ENCODE results near the gene CPSF4.

The CPSF4 gene

DNA sequence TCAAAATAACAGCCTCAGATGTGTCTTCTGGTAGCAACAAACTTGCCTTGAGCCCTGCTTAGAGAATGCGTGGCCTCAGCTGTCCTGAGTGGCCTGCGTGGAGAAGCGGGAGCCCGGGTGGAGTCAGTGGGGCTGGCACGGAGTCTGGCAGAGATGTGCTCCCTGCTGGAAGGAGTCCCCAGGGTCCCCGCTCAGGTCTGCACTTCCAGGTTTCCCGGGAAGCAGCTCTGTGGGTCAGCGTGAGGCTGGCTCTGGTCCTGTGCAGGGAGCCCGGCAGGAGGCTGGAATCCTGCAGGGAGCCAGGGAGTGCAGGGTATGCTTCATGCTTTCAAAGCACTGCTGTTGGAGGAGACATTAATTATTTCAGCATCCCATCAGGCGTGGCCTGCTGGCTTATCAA lies 10.1 kb downstream of the CPSF4 start:
- no peak for DNase-seq (ENCODE audit: low spot score)

DNA sequence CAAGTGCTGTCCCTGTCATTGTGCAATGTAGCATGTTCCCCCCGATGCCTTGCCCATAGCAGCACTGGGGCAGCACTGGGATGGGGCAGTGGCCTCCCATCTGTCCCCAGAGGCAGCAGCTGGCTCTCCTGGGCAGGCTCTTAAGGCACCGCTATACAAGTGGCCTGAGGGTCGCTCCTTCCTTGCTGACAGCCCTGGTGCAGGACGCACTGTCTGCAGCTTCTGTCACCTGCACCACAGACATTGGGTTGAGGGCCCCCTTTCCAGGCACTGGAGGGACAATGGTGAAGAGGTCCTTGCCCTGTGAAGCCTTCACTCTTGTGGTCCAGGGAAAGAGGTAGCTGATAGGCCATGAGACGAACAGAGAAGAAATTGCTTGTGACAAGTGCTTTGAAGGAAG lies 10.6 kb downstream of the CPSF4 start:
- no peak for DNase-seq (ENCODE audit: low spot score)

DNA sequence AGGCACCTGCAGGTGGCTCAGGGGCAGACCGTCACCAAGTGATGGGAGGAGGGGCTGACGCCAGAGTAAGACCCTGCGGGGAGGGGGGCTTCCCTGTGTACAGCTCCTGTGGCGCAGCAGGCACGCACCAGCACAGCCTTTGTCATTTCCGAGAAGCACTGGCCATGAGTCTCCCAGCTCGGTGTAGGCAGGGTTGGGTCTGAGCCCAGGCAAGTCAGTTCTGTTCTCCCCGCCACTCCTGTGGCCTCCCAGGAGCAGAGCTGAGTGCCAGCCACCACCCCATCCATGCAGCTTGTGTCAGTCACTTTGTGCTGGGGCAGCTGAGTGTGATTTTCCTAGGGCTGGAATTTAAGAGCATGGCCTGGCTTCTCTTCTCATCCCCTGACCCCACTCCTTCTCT lies 13.2 kb downstream of the CPSF4 start:
- DNase-seq (ENCODE audit: low spot score), result no peak

DNA sequence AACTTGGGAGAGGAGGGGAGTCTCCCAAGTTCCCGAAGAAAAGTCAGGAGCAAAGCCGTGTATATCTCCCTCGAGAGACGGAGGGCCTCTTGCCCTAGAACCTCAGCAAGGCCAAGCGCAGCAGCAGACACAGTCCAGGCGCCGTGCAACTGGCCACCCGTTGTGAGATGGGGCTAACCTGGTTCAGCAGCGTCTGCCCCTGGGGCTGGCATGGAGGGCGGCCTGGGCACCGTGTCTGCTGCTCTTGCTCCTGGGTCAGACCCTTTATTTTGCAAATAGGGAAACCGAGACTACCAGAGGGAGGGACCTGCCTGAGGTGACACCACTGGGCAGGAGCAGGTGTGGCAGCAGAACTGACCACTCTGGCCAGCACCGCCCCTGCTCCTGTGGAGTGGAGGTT lies 13.8 kb downstream of the CPSF4 start:
- no peak for DNase-seq (ENCODE audit: low spot score)

DNA sequence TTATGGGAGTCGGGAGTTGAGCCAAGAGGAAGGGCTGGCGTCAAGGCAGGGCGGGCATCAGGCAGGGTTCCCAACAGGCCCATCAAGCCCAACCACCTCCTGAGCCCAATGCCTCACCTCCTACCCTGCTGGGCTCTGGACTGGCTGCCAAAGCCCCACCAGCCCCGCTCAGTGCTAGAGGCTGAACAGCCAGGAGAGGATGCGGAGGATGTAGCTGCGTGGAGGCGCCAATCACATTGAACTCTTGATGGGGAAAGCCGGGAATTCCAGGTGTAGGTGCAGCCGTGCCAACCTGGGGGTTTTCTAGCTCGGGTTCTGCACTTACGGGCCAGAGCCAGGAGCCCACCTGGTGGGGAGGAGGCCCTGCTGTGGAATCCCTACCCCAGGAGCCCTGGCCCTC lies 14.4 kb downstream of the CPSF4 start:
- no peak for DNase-seq (ENCODE audit: low spot score)

DNA sequence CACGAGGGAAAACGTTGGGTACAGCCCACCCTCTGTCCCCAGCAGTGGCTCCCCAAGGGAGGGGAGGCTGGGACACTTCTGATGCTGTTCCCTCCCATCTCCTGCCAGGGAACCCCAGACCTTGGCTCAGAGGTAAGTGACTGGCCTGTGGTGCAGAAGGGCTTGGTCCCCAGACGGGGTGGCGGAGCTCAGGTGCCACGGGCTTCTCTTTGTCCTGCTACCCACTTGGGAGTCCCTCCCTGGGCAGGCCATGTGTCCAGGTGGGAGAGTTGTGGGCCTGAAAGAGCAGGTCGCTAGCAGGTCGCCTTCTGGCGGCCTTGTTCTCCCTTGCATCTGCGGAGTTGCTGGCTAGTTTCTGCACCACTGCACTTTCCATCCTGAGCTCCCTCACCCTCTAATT lies 17.1 kb downstream of the CPSF4 start:
- no peak for DNase-seq (ENCODE audit: low spot score)

DNA sequence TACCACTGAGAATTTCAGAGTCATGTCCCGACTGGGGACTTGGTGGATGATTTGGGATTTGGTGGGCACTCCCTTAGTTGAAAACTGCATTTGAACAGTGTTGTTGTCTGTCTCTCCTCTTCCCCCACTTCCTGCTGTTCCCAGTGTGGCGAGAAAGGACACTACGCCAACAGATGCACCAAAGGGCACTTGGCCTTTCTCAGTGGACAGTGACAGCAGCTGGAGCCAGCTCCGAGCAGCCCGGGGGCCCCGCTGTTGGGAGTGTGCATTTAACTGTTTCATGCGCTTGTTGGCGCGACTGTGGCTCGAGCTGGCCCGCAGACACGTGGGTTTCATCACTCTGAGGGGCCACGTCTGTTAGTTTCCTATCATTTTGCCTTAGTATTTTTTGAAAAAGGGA lies 17.5 kb downstream of the CPSF4 start:
- DNase-seq (ENCODE audit: low spot score), result no peak

DNA sequence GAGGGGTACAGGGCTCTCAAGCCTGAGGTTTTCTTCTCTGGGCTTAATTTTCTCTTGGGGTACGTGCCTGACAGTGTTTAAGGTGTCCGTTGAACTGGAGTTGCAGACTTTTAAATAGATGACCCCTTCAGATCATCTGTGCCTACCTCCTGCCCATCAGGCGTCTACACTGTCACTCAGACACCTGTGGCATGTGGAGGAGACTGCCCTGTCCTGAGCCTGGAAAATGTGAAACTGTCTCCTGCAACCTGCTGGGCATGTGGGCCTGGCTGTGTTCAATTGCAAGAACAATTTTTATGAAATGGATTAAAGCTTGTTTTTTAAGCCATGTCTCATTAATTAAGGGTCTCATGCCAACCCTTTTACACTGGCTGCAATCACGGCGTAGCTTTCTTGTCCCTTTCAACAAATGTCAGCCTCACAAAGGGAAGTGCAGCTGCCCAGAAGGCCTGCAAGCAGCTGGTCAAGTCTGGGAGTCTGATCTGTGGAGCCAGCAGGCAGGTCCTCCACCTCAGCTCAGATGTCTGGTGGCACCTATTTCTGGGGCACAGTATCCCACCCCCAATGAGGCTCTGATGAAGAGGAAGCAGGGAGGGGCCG lies 18.4 kb downstream of the CPSF4 start:
- DNase-seq (ENCODE audit: low spot score), result no peak

DNA sequence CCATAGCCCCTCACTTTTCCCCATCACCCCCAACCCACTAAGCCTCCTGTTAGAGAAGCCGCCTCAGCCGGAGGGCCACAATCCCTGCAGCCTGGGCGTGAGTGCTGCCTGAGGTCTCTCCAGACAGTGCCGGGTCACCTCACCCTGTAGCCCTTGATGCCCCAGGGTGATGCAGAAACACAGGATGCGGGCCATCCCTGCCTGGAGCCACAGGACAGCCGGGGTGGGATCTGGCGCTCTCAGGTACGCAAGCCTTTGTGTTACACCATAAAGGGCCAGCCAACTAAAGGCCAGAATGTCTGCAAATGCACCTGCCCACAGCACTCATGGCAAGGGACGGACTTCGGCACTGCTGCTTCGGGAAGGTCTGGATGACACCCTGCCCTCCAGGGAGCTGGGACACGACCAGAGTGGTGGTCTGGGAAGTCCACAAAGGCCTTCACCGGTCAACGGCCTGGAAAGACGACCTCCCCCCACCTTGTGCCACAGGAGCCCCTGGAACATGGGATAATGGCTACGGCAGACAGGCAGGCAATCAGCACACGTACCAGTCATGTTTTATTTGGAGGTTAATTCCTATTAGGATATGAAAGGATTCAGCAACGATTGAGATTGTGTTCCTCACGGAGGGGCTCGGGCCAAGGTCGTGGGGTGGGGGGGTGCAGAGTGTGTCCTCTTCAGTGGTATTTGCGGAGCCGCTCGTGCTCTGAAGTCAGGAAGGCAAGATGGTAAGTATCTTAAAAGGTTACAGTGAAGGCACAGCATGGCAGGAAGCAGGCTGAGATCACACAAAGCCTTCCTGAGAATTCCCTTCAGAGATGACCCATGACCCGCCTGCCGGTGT lies 19.1 kb downstream of the CPSF4 start:
- no peak for DNase-seq (ENCODE audit: low spot score)

DNA sequence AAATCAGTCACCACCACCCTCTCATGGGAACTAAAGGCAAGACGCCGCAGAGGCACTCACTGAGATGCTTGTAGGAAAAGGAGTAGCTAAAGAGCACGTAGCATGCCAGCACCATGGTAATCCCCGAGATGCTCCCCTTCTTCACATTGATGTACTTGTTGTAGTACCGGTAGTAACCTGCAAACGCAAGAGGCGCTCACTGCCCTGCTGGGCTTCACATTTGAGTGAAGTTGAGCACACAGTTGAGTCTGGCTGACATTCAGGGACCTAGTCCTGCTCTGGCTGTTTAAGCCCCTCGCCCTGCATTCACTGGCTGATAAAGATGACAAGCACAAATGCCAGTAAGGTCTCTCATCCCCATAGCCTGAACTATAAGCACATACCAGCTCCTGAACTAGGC lies 20.3 kb downstream of the CPSF4 start:
- peak; percentile 45 for DNase-seq (ENCODE audit: low spot score)

DNA sequence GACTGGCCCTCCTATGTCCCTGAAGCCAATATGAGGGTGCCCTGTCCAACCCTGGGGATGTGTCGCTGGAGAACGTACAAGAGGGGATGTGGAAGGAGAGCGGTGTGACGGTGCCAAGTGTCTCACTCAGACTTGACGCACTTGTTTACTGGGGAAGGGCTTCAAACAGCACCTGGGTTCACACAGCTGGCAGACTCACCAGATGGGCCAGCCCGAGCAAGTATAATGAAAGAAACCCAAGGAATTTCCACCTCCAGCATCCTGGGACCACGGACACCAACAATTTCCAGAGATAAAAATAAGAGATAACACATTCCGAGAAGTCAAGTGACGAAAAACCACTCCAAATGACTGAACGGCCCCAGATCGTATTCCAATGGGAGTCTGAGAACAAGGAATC lies 21.9 kb downstream of the CPSF4 start:
- DNase-seq (ENCODE audit: low spot score), result no peak

DNA sequence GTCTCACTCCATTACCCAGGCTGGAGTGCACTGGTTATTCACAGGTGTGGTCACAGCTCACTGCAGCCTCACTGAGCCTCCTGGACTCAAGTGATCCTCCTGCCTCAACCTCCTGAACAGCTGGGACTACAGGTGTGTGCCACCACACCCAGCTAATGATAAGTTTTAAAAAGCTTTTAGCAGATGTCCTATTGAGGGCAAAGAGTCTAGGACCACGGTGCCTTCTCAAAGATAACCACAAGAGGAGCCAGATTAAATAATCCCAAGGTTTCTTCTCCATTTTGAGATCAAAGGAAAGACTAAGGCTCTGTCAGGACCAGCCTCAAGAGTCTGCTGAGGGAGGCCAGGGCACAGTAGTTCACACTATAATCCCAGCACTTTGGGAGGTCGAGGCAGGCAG lies 22.5 kb downstream of the CPSF4 start:
- no peak for DNase-seq (ENCODE audit: low spot score)

DNA sequence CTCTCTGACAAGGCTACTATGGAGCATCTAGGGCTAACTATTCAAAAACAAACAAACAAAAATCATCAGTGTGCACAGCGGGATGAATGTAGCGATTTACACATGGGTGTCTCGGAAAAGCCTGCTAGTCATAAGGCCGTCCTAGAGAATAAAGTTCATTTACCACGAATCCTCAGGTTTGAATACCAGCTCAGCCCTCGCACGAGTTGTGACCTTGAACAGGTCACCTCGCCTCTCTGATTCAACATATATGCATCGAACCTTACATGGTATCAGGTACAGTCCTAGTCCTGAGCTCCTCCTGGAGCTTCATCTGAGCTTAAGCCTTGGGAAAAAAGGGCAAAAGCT lies 26.7 kb downstream of the CPSF4 start:
- DNase-seq (ENCODE audit: low spot score), result no peak

DNA sequence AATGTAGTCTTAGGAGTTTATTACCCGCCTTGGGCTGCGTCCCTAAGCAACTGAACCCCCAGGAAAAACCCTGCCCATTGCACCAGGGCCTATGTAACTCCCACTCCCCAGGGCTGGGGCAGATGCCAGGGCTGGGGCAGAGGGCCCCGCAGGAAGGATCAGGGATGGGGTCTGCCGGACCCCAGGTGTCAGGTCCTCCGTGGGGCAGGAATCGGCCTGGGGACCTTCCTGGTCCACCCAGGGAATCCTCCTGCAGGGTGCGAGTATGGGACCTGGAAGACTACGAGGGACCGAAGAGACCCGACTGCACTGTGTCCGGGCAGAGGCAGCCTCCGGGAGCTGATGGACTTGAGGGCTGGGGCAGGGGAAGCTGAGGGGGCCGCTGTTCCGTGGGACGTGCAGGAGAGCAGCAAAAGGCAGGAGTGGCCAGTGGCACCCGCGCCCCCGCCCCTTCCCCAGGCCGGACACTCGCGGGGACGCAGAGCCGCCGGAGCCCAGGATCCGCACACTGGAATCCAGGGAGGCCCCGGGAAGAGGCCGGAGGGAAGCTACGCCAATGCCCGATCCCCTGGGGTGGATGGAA lies 29.7 kb downstream of the CPSF4 start:
- DNase-seq (ENCODE audit: low spot score), result no peak

DNA sequence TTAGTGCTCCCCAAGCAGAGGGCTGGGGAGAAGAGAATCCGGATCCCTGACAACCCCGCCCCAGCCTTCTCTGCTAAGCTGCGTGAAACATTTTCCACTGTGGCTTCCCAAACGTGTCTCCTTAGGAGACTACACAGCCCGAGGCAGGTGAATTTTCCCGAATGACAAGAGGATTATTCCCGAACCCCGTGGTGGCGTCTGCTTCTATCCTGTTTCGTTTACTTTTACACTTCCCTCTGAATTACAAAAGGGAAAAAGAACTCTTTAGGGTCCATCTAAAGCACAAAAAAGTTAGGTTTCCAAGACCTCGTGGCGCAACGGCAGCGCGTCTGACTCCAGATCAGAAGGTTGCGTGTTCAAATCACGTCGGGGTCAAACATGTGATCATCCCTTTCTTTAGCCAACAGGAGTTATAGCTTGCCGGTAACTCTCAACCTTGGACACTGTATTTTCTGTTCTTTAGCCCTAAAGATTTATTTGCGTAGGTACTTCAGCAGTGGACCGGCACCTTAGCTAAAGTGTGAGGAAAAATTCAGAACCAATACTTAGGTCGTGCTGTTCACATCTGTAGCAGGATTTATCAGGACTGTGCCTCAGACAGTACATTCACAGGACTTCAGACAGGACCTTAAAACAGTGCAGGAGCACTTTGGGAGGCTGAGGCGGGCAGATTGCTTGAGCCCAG lies 30.8 kb downstream of the CPSF4 start:
- peak; percentile 19 for DNase-seq (ENCODE audit: low spot score)

DNA sequence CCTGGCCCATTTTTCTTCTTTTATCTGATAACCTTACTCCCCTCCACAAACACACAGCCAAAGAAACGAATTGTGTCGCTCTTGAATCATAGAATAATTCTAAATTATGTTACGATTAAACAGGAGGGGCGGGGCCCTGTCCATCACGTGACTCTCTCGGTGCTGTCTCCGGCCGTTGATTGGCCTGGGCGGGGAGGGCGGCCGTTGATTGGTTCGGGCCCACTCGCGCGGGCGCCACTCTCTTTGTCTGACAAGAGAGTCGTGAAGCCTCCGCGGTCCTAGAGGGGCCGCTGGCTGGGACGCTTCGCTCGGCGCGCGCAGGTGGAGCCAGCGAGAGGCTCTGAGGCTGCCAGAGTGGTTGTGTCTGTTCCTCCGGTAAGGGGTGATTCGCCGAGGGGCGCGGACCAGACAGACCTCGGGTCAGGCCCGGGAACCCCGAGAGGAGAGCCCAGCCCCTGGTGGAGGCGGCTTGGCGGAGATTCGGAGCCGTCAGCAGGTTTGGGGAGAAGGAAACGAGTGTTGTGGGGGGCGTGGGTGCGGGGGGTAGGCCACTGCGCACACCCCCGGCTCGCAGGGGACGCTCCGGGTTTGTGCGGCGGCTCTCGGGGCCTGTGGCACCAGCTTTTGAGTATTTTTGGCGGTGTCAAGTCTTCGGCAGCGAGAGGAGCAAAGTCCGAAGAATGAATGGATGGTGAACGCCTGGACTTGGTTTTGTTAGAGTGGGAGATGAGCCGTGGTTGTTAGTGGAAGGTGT lies 34.0 kb downstream of the CPSF4 start, which contains the start of gene ZNF789:
Gene ZNF789, plus strand, starts transcription at position 330 of the 754 bp plus-strand sequence. CDS start 3,567 bp downstream, outside the sequence.
- peak; percentile 97 for DNase-seq (ENCODE audit: low spot score)

DNA sequence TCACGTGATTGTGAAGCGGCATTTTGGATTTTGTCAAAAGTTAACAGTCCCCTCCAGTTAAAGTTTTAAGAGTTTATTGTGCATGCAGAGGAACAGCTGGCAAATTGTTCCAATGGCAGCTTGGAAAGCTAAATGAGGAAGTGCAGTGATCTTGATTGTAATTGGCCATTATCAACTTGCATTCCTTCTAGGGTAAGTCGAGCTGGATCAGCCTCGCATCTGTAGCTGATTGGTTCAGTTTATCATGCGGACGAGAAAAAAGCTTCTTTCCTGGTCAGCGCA lies 34.5 kb downstream of the CPSF4 start:
- peak; percentile 76 for DNase-seq (ENCODE audit: low spot score)

DNA sequence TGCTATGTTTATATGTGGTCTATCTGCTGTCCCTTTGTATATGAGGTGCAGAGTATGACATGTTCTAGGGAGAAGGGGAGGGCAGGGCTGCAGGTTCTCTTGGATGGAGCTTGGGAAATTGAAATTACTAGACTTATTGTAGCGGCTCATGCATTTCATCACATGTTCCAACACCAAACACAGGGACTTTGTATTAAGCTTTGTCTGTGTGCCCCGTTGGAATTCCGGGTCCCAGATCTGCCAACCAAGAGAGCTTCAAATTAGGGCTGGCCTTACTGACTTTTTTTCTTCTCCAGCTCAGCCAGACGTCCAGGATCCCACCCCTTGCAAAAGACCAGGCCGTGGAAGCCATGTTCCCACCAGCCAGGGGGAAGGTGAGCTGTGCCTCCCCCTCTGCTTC lies 37.4 kb downstream of the CPSF4 start:
- DNase-seq (ENCODE audit: low spot score), result no peak

DNA sequence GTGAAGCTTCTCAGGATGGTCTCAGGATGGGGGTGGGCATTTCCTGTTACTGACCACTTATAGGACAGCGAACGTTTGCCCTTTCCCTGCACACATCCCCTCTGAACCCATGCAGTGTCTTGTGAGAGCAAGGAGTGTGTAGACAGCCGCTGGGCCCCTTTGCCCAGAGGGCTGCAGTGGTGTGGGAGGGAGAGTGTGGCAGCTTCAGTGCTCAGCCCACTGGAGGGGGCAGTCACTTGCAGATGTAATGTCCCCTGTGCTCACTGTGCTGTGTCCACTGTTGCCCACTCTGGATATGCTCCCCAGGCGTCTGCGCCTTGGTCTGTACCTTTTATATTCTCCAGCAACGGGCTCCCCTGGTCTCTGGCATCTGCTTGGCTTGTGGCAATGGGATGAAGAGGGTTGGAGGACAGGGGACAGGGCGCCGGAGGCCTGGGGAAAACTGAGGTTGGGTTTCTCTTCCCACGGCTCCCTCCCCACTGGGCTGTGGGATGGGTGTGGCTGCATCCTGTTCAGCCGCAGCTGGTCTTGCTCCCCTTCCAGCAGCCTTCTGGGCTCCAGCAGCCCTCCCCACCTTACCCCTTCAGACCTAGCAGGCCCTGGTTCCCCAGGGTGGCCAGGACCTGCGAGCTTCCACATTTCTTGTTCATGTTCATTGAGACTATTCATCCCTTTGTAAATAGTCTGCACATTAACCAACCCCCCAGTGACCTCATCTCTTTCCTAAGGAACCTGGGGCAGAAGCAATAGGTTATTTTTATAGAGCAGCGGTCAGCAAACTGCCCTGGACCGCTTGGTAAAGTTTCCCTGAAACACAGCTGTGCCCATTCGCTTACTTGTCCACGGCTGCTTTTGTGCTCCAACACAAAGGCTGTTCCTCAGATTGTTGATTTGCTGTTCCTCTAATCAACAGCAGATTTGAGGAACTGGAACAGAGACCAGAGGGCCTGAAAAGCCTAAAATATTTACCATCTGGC lies 40.0 kb downstream of the CPSF4 start:
- DNase-seq (ENCODE audit: low spot score), result no peak

DNA sequence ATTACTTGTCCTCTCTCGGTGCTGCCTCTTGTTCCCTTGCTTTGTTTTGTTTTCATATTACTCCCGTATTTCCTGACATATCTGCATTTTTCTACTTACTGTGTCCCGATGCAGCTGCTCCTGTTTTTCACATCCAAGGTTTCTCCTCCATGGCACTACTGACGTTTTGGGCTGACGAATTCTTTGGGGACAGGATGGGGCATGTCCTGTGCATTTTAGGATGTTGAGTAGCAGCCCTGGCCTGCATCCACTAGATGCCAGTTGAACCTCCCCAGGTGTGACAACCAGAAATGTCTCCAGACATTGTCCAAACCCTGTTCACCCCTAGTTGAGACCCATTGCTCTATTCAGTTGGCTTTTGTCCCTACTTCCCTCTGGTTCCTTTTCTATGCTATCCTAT lies 46.4 kb downstream of the CPSF4 start:
- no peak for DNase-seq (ENCODE audit: low spot score)

DNA sequence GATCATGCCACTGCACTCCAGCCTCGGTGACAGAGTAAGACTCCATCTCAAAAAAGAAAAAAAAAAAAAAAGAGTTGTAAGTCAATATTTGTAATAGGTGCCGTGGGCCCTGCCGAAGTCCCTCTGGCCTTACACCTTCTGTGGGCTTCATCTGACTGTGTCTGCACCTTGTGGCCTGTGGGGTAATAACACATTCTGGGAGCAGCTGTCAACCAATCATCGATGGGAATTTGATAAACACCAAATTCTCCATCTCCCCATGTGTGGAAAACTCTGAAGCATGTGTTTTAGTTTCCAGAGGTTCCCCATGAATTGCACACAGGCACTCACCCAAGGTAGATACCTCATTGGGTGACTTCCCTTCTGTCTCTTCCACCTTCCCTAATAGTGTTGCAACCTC lies 50.5 kb downstream of the CPSF4 start:
- no peak for DNase-seq (ENCODE audit: low spot score)

All from kidney tubule cell (primary cell).